Measurements from ENCODE around the gene TMEM17. TPM values are rescaled to one million over a fixed set of nuclear protein-coding genes. Genes with fewer than 3 reads are reported as not detected.

The TMEM17 gene
- total and polyA plus RNA-seq, 2 of the 13 experiments (the other 11 are each of a cell fraction or from before 2014, with no cell fraction given) = 0.22 to 0.50 TPM

GRCh38 chr2:62467475-62468321 is 38.3 kb downstream of the TMEM17 start:
- CTCF ChIA-PET (ENCODE audit: low intra/inter-chr PET ratio, low total read pairs) = interaction anchor here (1.1 kb wide), 1 partner anchor 307 kb away, joined by 3 read pairs; no protein-coding TSS in a partner anchor
- FAIRE-seq = peak; percentile 36
- Histone ChIP-seq H3K27me3 (ENCODE audit: control insufficient read depth in 1 of 2, insufficient read depth in 2 of 2, low read length in 2 of 2) (no peaks in the 10 kb centered on the region), H3K9me3 (ENCODE audit: low read length) (no peaks in the 10 kb centered on the region), H3K4me3 (replicated peaks in 1 of 3; ENCODE audit: insufficient read depth in 1 of 3, low read depth in 2 of 3, low read length in 3 of 3) (peak overlapping the region in 1 of 3 experiments; percentile 39; a peak in 2 of 6 replicates), H3K36me3 (replicated peaks in 1 of 2; ENCODE audit: control insufficient read depth in 1 of 2, insufficient read depth in 2 of 2, low read length in 2 of 2) (no peaks in the 10 kb centered on the region), H3K27ac (ENCODE audit: extremely low read length, insufficient read depth, low read length) (peak overlapping the region; percentile 51), H2AFZ (ENCODE audit: low read length) (peak overlapping the region; percentile 62), H3K79me2 (ENCODE audit: insufficient read depth, low read length) (no peaks in the 10 kb centered on the region), H3K4me1 (ENCODE audit: insufficient read depth, low read length) (peaks cover 87% of the 10 kb centered on the region), H4K20me1 (ENCODE audit: insufficient read depth, low read length) (no peaks in the 10 kb centered on the region), H3K4me2 (ENCODE audit: low read depth, low read length) (peak overlapping the region; percentile 48), H3K9ac (ENCODE audit: insufficient read depth, low read depth, low read length) (peak overlapping the region; percentile 18)
- WGBS (ENCODE audit: low lambda C conversion rate) = 42% methylated on average over 8 of the region's 8 CpGs
- POLR2A ChIA-PET = interaction anchor here (0.7 to 4.1 kb wide), 12 partner anchors 10 to 310 kb away, joined by 3 to 37 read pairs (median 5); partner anchors contain the start of gene EHBP1
- DNase-seq (ENCODE audit: low spot score) = peak; percentile 71
- ATAC-seq = peak; percentile 82
- no TSS peak for BruUV-seq (replicated peaks)
- intact Hi-C loops (cut with micrococcal nuclease; ENCODE audit: unreplicated experiment) (no loop called here), in situ Hi-C loops (cut with HindIII; ENCODE audit: extremely low pct_ligation_motif_present, low pct_unique_long_range_greater_than_20kb) (no loop called here)
- TF ChIP-seq ZNF709 (CRISPR knock-in tag; IDR thresholded peaks at IDR 0.05) (no peak), ZNF543 (CRISPR knock-in tag; IDR thresholded peaks at IDR 0.05) (peak; percentile 34; the same call in 1 of the 2 replicates), TMF1 (CRISPR knock-in tag; IDR thresholded peaks at IDR 0.05; ENCODE audit: low read depth) (peak; percentile 49; the same call in 1 of the 2 replicates), AGO2 (optimal IDR thresholded peaks at IDR 0.05; ENCODE audit: low read depth, low read length) (no peak), ZNF850 (CRISPR knock-in tag; conservative IDR thresholded peaks at IDR 0.05) (no peak), HNF1A (IDR thresholded peaks at IDR 0.05; ENCODE audit: low read depth) (no peak), HNF1A (CRISPR knock-in tag; IDR thresholded peaks at IDR 0.05; ENCODE audit: borderline replicate concordance) (0 out of 2 replicates have a peak, but pooled peaks have one; percentile 23), TRIM24 (CRISPR knock-in tag; IDR thresholded peaks at IDR 0.05) (no peak), ZNF121 (CRISPR knock-in tag; IDR thresholded peaks at IDR 0.05) (no peak), ZNF354B (CRISPR knock-in tag; IDR thresholded peaks at IDR 0.05) (0 out of 2 replicates have a peak, but pooled peaks have one; percentile 34), ZNF503 (CRISPR knock-in tag; IDR thresholded peaks at IDR 0.05) (0 out of 2 replicates have a peak, but pooled peaks have one; percentile 32), ZNF484 (CRISPR knock-in tag; IDR thresholded peaks at IDR 0.05; ENCODE audit: borderline replicate concordance, low read depth) (no peak), HMG20B (CRISPR knock-in tag; conservative IDR thresholded peaks at IDR 0.05) (0 out of 2 replicates have a peak, but pooled peaks have one; percentile 7), ATF1 (CRISPR knock-in tag; IDR thresholded peaks at IDR 0.05) (no peak), ZNF414 (CRISPR knock-in tag; IDR thresholded peaks at IDR 0.05) (peak; percentile 28; the same call in 1 of the 2 replicates)
